Loucy (cell line): ENCODE results near the gene VPS37C.
"Not testable (repeated sequence)": the region's sequence is repeated elsewhere in the genome, so short reads cannot be mapped to it uniquely, and the experiment has no call there.

Source experiments
- EZH2phosphoT487 ChIP-seq: fragments of 200-600 bp; IDR thresholded peaks from 2 replicates; pipeline ENCODE4 v1.6.1; 2018; ENCODE audit warnings: antibody characterized with exemption, mild to moderate bottlenecking, moderate library complexity, borderline replicate concordance
- TF ChIP-seq, protein P1 (sequence below): fragments of 200-600 bp; sonication (generic); conservative IDR thresholded peaks from 2 replicates; pipeline ENCODE4 v1.5.1; 2014; ENCODE audit warnings: mild to moderate bottlenecking, antibody characterized with exemption, low read length

DNA sequence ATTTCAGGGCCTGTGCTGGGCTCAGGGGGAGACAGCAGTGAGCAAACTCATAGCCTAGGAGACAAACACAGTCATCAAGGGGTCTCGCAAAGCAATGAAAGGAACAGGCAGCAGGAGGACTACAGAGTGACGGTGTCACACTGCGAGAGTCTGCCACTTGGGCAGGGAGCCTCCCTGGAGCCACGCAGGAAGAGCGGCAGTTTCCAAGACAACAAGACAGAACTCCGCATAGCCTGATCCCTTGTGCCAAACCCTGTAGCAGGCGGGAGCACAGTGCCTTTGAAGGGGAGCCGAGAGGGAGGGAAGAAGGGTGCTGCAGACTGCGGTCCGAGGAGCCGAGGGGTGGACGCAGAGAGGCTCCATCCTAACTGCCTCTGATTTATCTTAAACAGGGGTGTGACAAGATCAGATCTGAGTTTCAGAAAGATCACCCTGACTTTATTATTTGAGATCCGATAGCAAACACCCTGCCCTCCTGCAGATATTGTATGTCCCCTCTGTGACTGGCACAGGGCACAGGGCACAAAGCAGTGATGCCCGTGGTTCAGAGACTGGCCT lies 43.4 kb upstream of the VPS37C start:
- TF ChIP-seq, protein P1, sequence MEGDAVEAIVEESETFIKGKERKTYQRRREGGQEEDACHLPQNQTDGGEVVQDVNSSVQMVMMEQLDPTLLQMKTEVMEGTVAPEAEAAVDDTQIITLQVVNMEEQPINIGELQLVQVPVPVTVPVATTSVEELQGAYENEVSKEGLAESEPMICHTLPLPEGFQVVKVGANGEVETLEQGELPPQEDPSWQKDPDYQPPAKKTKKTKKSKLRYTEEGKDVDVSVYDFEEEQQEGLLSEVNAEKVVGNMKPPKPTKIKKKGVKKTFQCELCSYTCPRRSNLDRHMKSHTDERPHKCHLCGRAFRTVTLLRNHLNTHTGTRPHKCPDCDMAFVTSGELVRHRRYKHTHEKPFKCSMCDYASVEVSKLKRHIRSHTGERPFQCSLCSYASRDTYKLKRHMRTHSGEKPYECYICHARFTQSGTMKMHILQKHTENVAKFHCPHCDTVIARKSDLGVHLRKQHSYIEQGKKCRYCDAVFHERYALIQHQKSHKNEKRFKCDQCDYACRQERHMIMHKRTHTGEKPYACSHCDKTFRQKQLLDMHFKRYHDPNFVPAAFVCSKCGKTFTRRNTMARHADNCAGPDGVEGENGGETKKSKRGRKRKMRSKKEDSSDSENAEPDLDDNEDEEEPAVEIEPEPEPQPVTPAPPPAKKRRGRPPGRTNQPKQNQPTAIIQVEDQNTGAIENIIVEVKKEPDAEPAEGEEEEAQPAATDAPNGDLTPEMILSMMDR = not testable (repeated sequence)
- not testable (repeated sequence) for TF ChIP-seq EZH2phosphoT487
